Epidermal melanocyte (primary cell): ENCODE results near the gene TSPAN32.
"Not testable (repeated sequence)": the region's sequence is repeated elsewhere in the genome, so short reads cannot be mapped to it uniquely, and the experiment has no call there.

Source experiments
- DNase-seq: peaks from one replicate; pipeline ENCODE4 v3.0.0; 2011; ENCODE audit warnings: low spot score; ENCODE audit not compliant: insufficient read length

The TSPAN32 gene

DNA sequence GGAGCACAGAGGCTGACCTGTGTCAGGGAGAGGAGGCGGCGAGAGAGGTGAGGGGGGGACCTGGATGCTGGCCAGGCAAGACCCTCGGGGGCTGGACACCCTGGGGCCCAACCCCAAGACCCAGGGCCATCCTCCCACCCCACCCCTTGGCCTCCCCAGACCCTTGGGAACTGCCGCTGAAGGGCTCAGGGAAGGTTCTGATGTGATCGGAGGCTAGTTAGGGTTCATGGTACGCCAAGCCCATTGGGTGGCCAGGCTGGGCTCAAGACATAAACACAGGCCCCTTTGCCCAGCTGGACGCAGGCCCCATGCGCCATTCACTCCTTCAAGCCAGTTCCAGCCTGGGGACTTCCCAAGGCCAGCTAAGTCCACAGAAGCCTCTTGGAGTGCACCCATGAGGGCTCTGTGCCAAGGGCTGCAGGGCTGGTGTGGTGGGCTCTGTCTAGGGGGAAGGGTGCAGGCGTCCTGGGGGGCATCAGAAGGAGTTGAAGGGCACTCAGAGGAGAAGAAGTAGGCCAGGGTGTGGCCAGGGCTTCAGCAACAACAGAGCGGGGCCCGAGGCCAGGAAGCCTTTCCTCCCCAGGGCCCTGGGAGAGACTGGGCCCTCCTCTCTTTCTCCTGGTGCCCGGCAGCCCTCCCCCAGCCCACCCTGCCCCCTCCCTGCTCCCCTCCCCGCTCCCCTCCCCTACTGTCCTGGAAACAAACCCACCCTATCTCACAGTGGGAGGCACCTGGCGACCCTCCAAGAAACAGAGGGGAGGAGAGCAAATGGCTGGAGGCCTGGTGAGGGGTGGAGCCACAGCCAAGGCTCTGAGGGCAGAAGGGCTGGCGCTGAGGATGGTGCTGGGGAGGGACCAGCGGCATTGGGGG, 12.9 kb downstream of the TSPAN32 start:
- DNase-seq, result no peak

DNA sequence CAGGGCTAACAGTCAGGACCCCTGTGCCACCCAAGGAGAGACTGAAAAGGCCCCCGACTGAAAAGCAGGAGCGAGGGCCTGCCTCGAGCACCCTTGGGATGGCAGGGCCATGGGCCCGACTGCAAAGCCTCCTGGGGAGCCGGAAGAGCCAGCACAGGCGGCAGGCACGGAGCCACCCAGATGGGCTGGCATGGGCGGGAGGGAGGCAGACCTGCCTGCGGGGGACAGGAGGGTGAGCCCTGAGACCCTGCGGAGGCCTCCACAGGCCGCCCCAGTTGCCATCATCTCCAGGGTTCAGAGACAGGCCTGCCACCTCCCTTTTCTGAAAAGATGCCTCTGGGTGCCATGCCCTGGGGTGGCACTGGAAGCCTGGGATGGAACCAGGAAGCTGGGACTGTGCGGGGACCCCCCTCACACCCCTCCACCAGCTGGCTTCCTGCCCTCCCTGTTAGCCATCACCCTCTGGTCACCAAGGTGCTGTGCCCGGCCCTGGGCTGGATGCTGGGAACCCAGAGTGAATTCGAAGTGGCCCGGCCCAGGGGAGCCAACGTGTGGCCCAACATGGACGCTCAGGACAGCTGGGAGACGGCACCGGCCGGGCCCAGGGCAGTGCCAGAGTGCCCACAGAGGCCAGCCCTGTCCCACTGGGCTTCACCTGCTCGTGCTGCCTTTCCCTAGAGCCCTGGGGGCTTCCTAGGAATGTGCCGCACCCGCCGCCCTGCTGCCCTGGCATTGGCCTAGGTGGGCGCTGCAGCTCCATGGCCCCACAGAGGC, 13.8 kb downstream of the TSPAN32 start:
- no peak for DNase-seq

- no peak for DNase-seq
These were observed 14.6 kb downstream of the TSPAN32 start for GRCh38 chr11:2316169-2316962.

DNA sequence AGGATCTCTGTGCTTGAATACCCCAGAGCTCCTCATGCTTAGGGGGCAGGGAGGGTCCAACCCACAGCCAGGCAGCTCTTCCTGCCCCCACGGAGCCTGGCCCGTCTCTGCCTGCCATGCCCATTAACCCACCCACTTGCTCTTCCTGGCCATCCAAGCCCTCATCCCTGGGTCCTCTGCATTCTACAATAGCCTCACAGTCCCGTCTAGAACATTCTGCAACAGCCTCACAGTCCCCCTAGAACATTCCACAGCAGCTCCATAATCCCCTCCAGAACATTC, 15.1 kb downstream of the TSPAN32 start:
- DNase-seq, result no peak

DNA sequence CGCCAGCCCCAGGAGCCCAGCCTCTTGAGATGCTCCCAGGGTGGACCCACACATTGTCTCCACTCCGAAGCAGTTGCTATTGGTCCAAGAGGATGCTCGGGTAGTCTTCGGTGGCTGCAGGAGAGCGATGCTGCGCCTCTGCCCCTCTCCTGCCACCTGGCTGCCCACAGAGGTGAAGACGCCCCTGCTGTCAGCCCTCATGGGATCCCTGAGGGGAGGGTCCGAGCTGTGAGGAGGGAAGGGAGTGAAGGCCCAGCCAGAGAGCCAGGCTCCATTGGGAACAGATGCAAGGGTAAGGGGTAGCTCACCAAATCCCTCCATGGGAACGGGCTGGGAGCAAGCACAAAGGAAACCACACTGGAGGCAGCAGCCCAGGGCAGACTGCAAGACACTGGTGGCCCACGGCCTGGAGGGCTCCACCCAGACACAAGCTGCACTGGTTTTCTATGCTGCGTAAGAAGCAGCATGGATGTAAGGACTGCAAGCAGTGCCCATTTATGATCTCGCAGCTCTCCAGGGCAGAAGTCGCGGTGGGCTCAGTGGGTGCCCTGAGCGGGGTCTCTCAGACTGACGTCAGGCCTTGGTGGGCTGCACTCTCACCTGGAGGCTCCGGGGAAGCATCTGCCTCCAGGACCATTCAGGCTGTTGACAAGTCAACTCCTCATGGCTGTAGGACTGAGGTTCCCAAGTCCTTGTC, 15.7 kb downstream of the TSPAN32 start:
- DNase-seq, result no peak

DNA sequence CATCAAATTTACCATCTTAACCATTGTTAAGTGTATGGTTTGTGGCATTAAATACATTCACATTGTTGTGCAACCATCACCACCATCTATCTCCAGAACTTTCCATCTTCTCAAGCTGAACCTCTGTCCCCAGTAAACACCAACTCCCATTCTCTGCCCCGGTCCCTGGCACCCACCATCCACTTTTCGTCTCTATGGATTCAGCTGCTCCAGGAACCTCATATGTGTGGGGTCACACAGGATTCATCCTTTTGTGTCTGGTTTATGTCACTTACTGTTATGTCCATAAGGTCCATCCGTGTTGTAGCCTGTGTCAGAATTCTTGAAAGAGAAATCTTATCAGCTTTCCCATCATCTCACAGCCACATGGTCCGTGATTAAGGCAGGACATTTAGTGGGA, 16.3 kb downstream of the TSPAN32 start:
- no peak for DNase-seq

DNA sequence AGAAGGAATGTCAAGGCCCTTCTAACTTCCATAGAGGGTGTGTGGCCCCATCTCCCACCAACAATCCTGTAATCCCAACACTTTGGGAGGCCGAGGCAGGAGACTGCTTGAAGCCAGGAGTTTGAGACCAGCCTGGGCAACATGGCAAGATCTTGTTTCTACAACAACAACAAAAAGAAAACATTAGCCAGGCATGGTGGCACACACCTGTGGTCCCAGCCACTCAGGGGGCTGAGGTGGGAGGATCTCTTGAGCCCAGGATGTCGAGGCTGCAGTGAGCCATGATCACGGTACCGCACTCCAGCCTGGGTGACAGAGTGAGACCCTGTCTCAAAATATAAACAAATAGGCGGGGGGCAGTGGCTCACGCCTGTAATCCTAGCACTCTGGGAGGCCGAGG, 16.9 kb downstream of the TSPAN32 start:
- DNase-seq, result no peak

- DNase-seq, result no peak
These were observed 18.1 kb downstream of the TSPAN32 start for GRCh38 chr11:2319791-2320472.

DNA sequence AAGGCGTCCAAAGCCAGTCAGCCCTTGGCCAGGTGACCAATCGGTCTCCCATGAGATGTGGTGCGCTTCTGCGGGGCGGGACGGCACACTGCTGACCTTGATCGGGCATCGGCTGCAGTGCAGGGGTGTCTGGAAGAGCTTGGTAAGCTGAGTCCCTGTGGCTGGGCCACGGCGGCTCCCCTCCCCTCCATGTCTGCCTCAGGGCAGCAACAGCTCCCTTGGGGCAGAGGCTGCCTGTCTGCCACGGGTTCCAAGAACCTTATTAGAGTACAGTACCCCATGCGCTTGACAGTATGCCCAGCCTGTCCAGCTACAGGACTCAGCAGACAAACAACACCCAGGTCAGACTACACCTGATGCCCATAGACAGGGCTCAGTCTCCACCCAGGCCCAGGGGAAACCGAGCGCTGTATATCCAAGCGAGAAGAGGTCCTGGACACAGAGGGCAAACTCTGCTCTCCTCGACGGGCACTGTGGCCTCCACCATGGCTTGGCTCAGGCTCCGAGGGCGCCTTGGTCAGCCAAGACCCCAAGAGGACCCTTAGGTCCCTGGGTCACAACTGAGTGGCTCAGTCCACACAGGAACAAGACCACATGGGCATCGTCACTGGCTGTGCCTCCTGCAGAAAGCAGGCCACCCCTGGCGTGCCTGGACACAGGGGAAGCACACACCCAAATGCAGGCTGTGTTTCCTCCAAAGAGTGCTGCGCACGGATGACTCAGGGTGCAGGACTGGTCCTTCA, 18.9 kb downstream of the TSPAN32 start:
- no peak for DNase-seq

DNA sequence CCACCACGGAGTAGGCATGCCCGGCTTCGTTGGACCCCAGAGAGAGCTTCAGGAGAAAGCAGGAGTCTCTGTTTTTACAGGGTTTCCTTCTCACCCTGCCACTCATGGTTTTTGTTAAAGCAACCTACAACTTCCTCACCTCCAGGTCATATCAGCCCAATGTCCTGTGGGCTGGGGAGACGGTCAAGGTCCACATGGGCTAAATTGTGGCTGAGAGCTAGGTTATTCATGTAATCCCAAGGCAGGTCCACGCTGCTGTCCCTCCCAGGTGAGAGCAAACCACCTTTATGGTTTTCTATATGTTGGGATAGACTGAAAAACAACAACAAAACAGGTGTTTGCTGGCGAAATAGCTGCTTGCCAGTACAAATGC, 19.5 kb downstream of the TSPAN32 start:
- no peak for DNase-seq

DNA sequence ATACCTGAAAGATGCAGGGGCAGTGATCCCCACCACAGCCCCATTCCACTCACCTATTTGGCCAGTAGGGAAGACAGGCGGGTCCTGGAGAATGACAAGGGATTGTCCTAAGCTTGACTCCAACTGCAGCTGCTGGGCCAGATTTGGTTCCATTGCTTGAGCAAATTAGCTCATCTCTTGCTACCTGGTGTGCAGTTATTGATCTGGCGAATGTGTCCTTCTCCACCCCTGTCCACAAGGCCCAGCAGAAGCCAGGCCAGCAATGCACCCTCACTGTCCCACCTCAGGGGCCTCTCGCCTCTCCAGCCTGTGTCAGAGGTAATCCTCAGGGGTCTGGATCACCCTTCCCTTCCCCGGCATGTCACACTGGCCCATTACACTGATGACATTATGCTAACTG, 23.3 kb downstream of the TSPAN32 start:
- DNase-seq, result no peak

GRCh38 chr11:2325719-2326118, 23.9 kb downstream of the TSPAN32 start:
- no peak for DNase-seq

GRCh38 chr11:2327032-2327431, 25.2 kb downstream of the TSPAN32 start:
- DNase-seq, result no peak

DNA sequence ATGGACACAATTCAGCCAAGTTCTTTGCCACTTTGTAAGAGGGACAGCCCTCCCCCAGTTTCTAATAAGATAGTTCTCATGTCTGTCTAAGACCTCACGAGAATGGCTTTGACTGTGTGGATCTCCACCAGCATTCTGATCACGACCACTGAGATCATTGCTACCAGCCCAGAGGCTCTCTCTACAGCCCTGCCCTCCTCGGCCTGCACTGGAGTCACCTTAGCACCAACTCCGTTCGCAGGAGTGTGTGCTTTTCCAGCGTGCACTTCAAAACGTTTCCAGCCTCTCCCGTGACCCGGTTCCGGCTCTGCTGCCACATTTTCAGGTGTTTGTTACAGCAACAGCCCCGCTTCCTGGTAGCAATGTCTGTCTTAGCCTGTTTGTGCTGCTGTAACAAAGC, 26.2 kb downstream of the TSPAN32 start:
- no peak for DNase-seq

GRCh38 chr11:2328656-2329354, 27.0 kb downstream of the TSPAN32 start:
- no peak for DNase-seq

DNA sequence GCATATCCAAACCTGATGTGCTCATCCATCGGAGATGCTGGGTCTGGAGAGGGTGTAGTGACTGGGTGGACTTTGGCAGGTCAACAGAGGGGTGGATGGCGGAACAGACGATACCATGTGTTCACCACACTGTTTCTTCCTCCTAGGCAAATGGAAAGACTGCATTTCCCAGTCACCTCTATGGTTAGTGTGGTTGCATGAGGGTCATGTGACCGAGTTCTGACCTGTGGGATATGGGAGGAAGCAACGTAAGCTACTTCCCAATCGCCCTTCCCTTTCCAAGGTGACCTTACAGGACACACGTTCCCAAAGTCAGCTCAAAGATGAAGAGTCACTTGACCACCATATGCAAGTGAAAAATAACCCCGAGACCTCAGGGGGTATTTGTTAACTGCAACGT, 27.7 kb downstream of the TSPAN32 start:
- DNase-seq, result no peak

DNA sequence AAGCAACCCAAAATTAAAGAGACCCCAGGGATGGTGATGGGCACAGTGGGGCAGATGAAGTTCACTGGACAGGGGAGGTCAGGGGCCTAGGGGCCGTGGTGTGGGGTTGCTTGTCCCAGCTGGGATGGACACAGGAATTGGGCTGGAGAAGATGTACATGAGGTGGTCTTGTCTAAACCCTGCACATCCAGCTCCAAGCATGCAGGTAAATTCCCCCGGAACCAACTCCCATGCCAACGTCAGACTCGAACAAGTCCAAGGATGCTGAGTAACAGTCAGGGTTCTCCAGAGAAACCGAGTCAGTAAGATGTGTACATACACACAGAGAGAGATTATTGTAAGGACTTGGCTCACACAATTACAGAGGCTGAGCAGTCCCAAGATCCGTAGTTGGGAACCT, 28.9 kb downstream of the TSPAN32 start:
- DNase-seq, result no peak

DNA sequence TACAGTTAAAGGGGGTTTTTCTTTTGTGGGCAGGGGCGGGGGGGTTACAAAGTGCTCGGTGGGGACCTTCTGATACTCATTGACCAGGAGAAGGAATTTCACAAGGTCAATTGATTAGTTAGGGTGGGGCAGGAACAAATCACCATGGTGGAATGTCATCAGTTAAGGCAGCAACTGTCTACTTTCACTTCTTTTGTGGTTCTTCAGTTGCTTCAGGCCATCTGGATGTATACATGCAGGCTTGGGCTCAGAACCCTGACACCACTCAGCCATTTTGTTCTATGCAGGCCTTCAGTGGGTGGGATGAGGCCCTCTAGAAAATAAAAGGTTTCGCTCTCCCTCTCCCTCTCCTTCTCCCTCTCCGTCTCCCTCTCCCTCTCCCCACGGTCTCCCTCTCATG, 29.6 kb downstream of the TSPAN32 start:
- no peak for DNase-seq

- DNase-seq, result not testable (repeated sequence)
These were observed 30.8 kb downstream of the TSPAN32 start for GRCh38 chr11:2332569-2332968.
